ENCODE data around the gene GFOD1.

The GFOD1 gene

GRCh38 chr6:13465734-13466133 lies 21.7 kb downstream of the GFOD1 start:
- Histone ChIP-seq H3K36me3 (ENCODE audit: control insufficient read depth, insufficient read depth, low read length) (no peaks in the 10 kb centered on the region), H3K23ac (ENCODE audit: low read length) (no peak overlapping the region), H3K27me3 (ENCODE audit: insufficient read depth, low read length, poor library complexity) (no peaks in the 10 kb centered on the region), H2AK5ac (ENCODE audit: low read length) (no peak overlapping the region), H3K79me2 (ENCODE audit: control insufficient read depth, insufficient read depth, low read length) (peaks cover 6% of the 10 kb centered on the region), H3K4me3 (ENCODE audit: low read length) (no peak overlapping the region), H3K4me2 (ENCODE audit: low read length) (no peak overlapping the region), H3K4me1 (ENCODE audit: control insufficient read depth, low read depth, low read length) (peaks cover 16% of the 10 kb centered on the region), H2BK120ac (ENCODE audit: low read depth, low read length) (no peak overlapping the region), H4K5ac (ENCODE audit: low read length) (no peak overlapping the region), H3K18ac (ENCODE audit: low read length) (no peak overlapping the region), H3K56ac (ENCODE audit: low read length) (no peak overlapping the region), H3K4ac (ENCODE audit: low read depth, low read length) (no peak overlapping the region), H4K8ac (ENCODE audit: low read depth, low read length) (no peak overlapping the region), H3K9ac (ENCODE audit: low read length) (no peak overlapping the region), H2BK15ac (replicated peaks; ENCODE audit: low read depth) (no peak overlapping the region), H3K79me1 (ENCODE audit: low read length) (peaks cover 18% of the 10 kb centered on the region), H3K27ac (ENCODE audit: low read depth, low read length) (no peak overlapping the region), H2BK5ac (ENCODE audit: low read length) (no peak overlapping the region)
- no CpG with 5 or more reads among the region's 1 CpG for WGBS (ENCODE audit: extremely low coverage, insufficient coverage, low lambda C conversion rate)
- no peak for DNase-seq

- H2AK5ac ChIP-seq (ENCODE audit: low read length), result no peak overlapping the region
- no peak overlapping the region for H2BK5ac ChIP-seq (ENCODE audit: low read length)
- H3K79me1 ChIP-seq (ENCODE audit: low read length), result peaks cover 19% of the 10 kb centered on the region
- H3K4me2 ChIP-seq (ENCODE audit: low read length), result no peak overlapping the region
- peaks cover 16% of the 10 kb centered on the region for H3K4me1 ChIP-seq (ENCODE audit: control insufficient read depth, low read depth, low read length)
- no peak overlapping the region for H3K9ac ChIP-seq (ENCODE audit: low read length)
- H3K36me3 ChIP-seq (ENCODE audit: control insufficient read depth, insufficient read depth, low read length), result no peaks in the 10 kb centered on the region
- H3K4me3 ChIP-seq (ENCODE audit: low read length), result no peak overlapping the region
- H2BK15ac ChIP-seq (replicated peaks; ENCODE audit: low read depth), result no peak overlapping the region
- no peaks in the 10 kb centered on the region for H3K27me3 ChIP-seq (ENCODE audit: insufficient read depth, low read length, poor library complexity)
- no peak overlapping the region for H4K8ac ChIP-seq (ENCODE audit: low read depth, low read length)
- H3K4ac ChIP-seq (ENCODE audit: low read depth, low read length), result no peak overlapping the region
- H3K18ac ChIP-seq (ENCODE audit: low read length), result no peak overlapping the region
- peaks cover 6% of the 10 kb centered on the region for H3K79me2 ChIP-seq (ENCODE audit: control insufficient read depth, insufficient read depth, low read length)
- 100% methylated on average over 2 of the region's 4 CpGs for WGBS (ENCODE audit: extremely low coverage, insufficient coverage, low lambda C conversion rate)
- DNase-seq, result no peak
- H3K27ac ChIP-seq (ENCODE audit: low read depth, low read length), result no peak overlapping the region
- no peak overlapping the region for H4K5ac ChIP-seq (ENCODE audit: low read length)
- H2BK120ac ChIP-seq (ENCODE audit: low read depth, low read length), result peak overlapping the region; percentile 46
- peak overlapping the region; percentile 65 for H3K56ac ChIP-seq (ENCODE audit: low read length)
- no peak overlapping the region for H3K23ac ChIP-seq (ENCODE audit: low read length)
Observed at GRCh38 chr6:13463941-13464340, 23.5 kb downstream of the GFOD1 start.

GRCh38 chr6:13463328-13463717 lies 24.1 kb downstream of the GFOD1 start:
- H3K79me2 ChIP-seq (ENCODE audit: control insufficient read depth, insufficient read depth, low read length), result peaks cover 6% of the 10 kb centered on the region
- no peak overlapping the region for H3K4me3 ChIP-seq (ENCODE audit: low read length)
- H3K18ac ChIP-seq (ENCODE audit: low read length), result peak overlapping the region; percentile 57
- H2BK15ac ChIP-seq (replicated peaks; ENCODE audit: low read depth), result no peak overlapping the region
- H4K5ac ChIP-seq (ENCODE audit: low read length), result no peak overlapping the region
- H2BK120ac ChIP-seq (ENCODE audit: low read depth, low read length), result peak overlapping the region; percentile 10
- no peak overlapping the region for H3K9ac ChIP-seq (ENCODE audit: low read length)
- no peak overlapping the region for H2BK5ac ChIP-seq (ENCODE audit: low read length)
- H3K4me2 ChIP-seq (ENCODE audit: low read length), result no peak overlapping the region
- peak overlapping the region; percentile 46 for H3K56ac ChIP-seq (ENCODE audit: low read length)
- H4K8ac ChIP-seq (ENCODE audit: low read depth, low read length), result no peak overlapping the region
- H3K4me1 ChIP-seq (ENCODE audit: control insufficient read depth, low read depth, low read length), result peaks cover 16% of the 10 kb centered on the region
- H3K4ac ChIP-seq (ENCODE audit: low read depth, low read length), result peak overlapping the region; percentile 66
- H3K23ac ChIP-seq (ENCODE audit: low read length), result no peak overlapping the region
- WGBS (ENCODE audit: extremely low coverage, insufficient coverage, low lambda C conversion rate), result no CpG with 5 or more reads among the region's 8 CpGs
- no peak for DNase-seq
- no peaks in the 10 kb centered on the region for H3K27me3 ChIP-seq (ENCODE audit: insufficient read depth, low read length, poor library complexity)
- H2AK5ac ChIP-seq (ENCODE audit: low read length), result no peak overlapping the region
- H3K79me1 ChIP-seq (ENCODE audit: low read length), result peaks cover 19% of the 10 kb centered on the region
- H3K27ac ChIP-seq (ENCODE audit: low read depth, low read length), result peak overlapping the region; percentile 5
- H3K36me3 ChIP-seq (ENCODE audit: control insufficient read depth, insufficient read depth, low read length), result no peaks in the 10 kb centered on the region

DNA sequence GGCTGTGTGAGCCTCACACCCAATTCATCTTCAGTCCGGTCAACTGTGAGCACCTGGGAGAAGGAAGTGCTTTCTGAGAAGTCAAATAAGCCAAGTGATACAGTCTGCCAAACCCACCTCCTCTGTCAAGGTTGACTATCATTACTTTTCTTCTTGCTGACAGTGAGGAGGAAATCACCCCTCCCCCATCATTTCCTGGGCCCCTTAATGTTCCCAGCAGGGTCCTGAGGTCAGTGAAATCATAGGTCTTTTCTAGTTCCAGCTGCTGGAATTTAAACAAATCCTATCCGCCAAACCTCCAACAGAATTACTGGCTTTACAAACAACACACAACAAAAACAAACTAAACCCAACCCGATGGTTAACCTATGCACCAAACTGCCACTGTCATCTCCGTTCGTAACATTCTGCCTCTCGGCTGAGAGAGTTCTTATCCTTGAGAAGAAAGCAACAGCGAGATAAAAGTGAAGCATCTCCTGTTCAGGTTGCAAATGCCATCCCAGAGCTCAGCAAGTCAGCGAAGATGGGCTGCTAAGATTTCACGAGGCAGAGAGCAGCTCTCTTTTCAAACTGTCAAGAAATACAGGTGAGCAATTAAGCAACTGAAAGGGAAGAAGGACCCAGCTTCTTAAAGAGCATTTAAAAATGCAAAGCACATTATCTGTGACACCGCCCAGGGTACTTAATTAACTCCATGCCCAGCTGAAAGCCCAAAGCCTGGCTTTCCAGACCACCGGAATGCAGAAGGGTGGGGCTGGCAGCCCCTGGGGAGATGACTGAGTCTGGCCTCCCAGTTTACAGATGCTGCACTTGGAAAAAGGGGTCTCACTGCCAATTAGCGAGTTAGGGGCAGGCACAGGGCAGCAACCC lies 24.7 kb downstream of the GFOD1 start:
- Histone ChIP-seq H3K36me3 (ENCODE audit: control insufficient read depth, insufficient read depth, low read length) (no peaks in the 10 kb centered on the region), H2BK120ac (ENCODE audit: low read depth, low read length) (no peak overlapping the region), H3K27ac (ENCODE audit: low read depth, low read length) (peak overlapping the region; percentile 5), H3K4me3 (ENCODE audit: low read length) (no peak overlapping the region), H4K8ac (ENCODE audit: low read depth, low read length) (no peak overlapping the region), H3K27me3 (ENCODE audit: insufficient read depth, low read length, poor library complexity) (no peaks in the 10 kb centered on the region), H2AK5ac (ENCODE audit: low read length) (no peak overlapping the region), H3K4me2 (ENCODE audit: low read length) (peak overlapping the region; percentile 18), H3K79me1 (ENCODE audit: low read length) (peaks cover 19% of the 10 kb centered on the region), H2BK5ac (ENCODE audit: low read length) (no peak overlapping the region), H3K9ac (ENCODE audit: low read length) (peak overlapping the region; percentile 8), H4K5ac (ENCODE audit: low read length) (no peak overlapping the region), H3K18ac (ENCODE audit: low read length) (peak overlapping the region; percentile 57), H3K4me1 (ENCODE audit: control insufficient read depth, low read depth, low read length) (peaks cover 16% of the 10 kb centered on the region), H3K56ac (ENCODE audit: low read length) (peak overlapping the region; percentile 46), H3K4ac (ENCODE audit: low read depth, low read length) (peak overlapping the region; percentile 66), H2BK15ac (replicated peaks; ENCODE audit: low read depth) (no peak overlapping the region), H3K79me2 (ENCODE audit: control insufficient read depth, insufficient read depth, low read length) (peaks cover 6% of the 10 kb centered on the region), H3K23ac (ENCODE audit: low read length) (no peak overlapping the region)
- WGBS (ENCODE audit: extremely low coverage, insufficient coverage, low lambda C conversion rate), result 100% methylated on average over 2 of the region's 12 CpGs
- peak; percentile 66 for DNase-seq

GRCh38 chr6:13461805-13462204 lies 25.6 kb downstream of the GFOD1 start:
- Histone ChIP-seq H3K36me3 (ENCODE audit: control insufficient read depth, insufficient read depth, low read length) (no peaks in the 10 kb centered on the region), H3K18ac (ENCODE audit: low read length) (no peak overlapping the region), H3K27me3 (ENCODE audit: insufficient read depth, low read length, poor library complexity) (no peaks in the 10 kb centered on the region), H2BK5ac (ENCODE audit: low read length) (no peak overlapping the region), H4K8ac (ENCODE audit: low read depth, low read length) (no peak overlapping the region), H2BK15ac (replicated peaks; ENCODE audit: low read depth) (no peak overlapping the region), H3K23ac (ENCODE audit: low read length) (no peak overlapping the region), H3K4me1 (ENCODE audit: control insufficient read depth, low read depth, low read length) (peaks cover 16% of the 10 kb centered on the region), H2BK120ac (ENCODE audit: low read depth, low read length) (no peak overlapping the region), H3K79me1 (ENCODE audit: low read length) (peaks cover 18% of the 10 kb centered on the region), H3K27ac (ENCODE audit: low read depth, low read length) (no peak overlapping the region), H3K4me2 (ENCODE audit: low read length) (no peak overlapping the region), H2AK5ac (ENCODE audit: low read length) (peak overlapping the region; percentile 95), H3K4me3 (ENCODE audit: low read length) (no peak overlapping the region), H3K4ac (ENCODE audit: low read depth, low read length) (no peak overlapping the region), H3K56ac (ENCODE audit: low read length) (peak overlapping the region; percentile 65), H3K9ac (ENCODE audit: low read length) (no peak overlapping the region), H3K79me2 (ENCODE audit: control insufficient read depth, insufficient read depth, low read length) (peaks cover 6% of the 10 kb centered on the region), H4K5ac (ENCODE audit: low read length) (no peak overlapping the region)
- no CpG with 5 or more reads among the region's 6 CpGs for WGBS (ENCODE audit: extremely low coverage, insufficient coverage, low lambda C conversion rate)
- no peak for DNase-seq

Measured in mesendoderm (in vitro differentiated cells).